GM10847 (cell line): Measurements from ENCODE around the gene GMCL2.

Experiments
- POLR2A ChIP-seq: IDR thresholded peaks from 2 replicates; pipeline ENCODE4 v1.6.1; 2011; ENCODE audit not compliant: insufficient read length; ENCODE audit errors: extremely low read depth

The GMCL2 gene

DNA sequence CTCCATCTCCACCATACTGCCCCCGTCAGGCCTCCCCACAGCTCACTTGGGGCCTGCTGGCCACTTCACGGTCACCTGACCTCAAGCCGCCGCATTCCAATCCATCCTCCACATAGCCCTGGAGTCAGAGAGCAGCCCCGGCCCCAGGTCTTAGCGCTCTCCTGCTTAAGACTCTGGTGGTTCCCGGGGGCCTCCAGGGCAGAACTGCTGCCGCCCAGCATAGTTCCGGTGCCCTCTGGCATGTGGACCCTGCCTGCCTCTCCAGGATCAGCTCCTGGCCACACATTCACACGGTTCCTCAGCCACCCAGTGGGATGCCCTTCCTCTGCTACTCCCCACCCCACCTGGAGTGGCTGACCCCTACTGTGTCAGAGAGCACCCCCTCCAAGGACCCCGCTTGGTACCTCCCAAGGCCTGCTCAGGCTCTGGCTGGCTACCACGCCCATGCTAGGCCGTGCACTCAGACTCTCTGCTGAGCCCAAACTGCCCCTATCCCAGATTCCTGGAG is 36.7 kb upstream of the GMCL2 start:
- no peak for TF ChIP-seq POLR2A

DNA sequence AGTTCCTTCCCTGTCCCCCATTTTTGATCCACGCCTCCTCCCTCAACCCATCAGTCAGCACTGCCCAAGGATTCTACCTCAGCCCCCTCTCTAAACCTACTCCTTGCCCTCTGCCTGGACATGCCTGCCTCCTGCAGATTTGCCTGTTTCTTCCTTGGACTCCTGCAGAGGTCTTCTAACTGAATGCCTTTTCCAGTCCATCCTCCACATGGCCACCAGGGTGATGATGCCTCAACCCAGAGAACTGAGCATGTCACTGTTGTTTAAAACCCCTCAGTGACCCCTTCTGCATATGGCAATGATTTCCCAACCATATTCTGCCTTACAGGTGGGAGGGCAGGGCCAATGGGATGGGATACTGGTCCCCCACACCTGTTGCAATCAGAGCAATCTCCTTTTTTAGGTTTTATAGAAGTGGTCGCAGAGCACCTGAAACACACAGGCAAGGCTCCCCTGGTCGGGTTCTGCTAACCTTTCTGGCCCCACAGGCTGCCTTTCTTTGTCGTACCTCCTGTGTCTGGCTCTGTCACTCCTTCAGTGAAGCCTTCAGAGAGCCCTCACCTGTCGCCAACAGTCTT is 36.1 kb upstream of the GMCL2 start:
- no peak for TF ChIP-seq POLR2A

DNA sequence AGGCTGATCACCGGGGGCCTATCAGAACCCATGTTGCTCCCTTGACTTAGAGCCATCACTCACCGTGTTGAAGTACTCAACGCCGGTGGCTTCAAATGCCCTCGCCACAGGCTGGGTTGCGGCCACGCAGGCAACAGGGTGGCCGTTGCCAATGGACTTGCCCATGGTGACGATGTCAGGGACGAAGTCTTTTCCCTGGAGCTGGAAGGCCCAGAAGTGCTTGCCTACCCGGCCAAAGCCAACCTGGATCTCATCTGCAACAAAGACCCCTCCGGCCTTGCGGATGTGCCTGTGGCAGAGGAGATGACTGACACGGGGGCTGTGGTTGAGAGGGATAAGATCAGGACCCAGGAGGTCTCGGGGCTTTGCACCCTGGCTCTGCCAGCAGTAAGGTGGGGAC is 35.1 kb upstream of the GMCL2 start:
- no peak for TF ChIP-seq POLR2A

DNA sequence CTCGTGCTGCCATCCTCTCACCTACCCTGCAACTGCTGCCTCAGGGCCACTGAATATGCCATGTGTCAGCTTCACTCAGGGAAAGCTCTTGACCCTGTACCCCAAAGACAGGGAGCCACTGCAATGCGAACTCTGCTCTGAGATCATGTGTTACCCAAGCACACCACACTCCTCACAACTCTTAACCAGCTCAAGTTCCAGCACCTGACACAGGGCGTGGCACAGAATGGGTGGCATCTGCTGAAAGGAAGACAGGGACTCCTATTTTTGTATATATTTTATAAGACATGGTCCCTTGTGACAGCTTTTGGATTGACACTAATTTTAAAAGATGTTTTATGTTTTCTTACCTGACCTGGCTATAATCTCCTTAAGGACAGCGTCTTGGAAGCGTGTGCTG is 34.7 kb upstream of the GMCL2 start:
- no peak for TF ChIP-seq POLR2A

DNA sequence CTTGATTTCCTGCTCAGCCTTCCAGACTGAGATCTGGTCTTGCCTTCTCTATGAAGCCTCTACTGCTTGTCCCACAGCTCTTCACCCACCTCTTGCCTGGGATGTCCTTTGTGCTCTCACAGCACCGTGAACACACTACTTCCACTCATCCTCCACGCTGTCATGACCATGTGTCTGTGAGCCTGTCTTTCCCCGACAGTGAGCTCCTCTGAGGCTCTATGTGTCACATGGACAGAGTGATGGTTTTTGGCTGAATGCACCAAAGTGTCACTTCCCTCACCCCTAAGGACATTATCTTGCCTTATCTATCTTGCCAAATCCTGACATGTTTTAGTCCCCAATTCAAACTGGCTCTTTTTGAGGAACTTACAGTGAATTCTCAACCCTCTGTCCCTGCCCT is 34.1 kb upstream of the GMCL2 start:
- TF ChIP-seq POLR2A: no peak

DNA sequence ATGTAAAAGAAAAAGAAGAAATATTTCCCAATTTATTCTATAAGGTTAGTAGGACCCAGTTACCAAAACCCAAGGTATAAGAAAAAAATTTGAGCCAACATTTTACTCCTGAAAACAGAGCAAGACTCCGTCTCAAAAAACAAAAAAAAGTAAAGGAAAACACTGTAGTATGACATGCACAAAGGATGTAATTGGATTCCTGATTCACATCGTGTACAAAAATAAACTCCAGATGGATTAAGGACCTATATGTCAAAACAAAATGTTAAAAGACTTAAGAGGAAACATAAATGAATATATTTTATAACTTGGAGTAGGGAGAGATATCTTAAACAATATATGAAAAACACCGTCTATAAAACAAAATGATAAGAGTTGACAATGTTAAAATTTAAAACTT is 31.7 kb upstream of the GMCL2 start:
- no peak for TF ChIP-seq POLR2A

DNA sequence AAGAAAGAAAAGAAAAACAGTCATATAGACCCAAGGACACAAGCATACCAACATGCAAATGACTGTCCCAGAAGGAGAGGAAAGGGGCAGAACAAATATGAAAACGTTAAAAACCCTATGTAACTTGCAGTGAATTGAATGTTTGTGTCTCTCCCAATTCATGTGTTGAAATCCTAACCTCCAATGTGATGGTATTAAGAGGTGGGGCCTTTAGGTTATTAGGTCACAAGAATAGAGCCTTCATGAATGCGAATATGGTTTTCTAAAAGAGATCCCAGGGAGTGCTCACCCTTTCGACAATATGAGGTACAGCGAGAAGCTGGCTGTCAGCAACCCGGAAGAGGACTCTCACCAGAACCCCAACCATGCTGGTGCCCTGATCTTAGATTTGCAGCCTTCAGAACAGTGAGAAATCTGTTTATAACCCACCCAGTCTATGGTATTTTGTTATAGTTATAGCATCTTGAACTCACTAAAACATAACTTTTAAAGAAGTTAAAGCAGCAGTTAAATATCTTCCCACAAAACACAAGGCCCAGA is 31.1 kb upstream of the GMCL2 start:
- TF ChIP-seq POLR2A: no peak

DNA sequence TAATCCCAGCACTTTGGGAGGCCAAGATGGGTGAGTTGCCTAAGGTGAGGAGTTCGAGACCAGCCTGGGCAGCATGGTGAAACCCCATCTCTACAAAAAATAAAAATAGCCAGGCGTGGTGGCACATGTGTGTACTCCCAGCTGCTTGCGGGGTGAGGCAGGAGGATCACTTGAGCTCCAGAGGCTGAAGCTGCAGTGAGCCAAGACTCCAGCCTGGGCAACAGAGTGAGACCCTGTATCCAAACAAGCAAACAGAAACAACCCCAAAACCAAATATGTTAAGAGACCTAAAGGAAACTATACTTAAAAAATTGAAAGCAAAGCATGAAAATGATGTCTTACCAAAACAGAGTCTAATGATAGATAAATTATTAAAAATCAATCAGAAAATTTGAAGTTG is 29.6 kb upstream of the GMCL2 start:
- TF ChIP-seq POLR2A: no peak

DNA sequence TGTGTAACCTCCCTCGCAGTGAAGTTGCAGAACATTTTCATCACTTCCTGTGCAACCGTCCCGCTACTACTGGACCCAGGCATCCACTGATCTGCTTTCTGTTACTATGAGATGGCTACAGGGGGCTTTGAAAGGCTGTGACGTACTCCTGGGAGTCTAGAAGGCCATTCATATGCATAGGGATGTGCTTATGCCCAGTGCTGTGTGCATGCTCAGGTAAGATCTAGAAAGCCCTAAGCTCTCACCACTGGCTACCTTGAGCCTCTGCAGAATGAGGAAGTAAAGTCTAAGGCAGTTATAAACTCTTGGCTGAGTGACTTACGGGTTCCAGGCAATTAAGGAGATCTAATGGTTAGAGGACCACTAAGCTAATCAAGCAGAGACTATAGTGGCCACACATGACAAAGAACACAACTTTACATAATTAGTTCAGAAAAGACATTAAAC is 28.9 kb upstream of the GMCL2 start:
- TF ChIP-seq POLR2A: no peak

DNA sequence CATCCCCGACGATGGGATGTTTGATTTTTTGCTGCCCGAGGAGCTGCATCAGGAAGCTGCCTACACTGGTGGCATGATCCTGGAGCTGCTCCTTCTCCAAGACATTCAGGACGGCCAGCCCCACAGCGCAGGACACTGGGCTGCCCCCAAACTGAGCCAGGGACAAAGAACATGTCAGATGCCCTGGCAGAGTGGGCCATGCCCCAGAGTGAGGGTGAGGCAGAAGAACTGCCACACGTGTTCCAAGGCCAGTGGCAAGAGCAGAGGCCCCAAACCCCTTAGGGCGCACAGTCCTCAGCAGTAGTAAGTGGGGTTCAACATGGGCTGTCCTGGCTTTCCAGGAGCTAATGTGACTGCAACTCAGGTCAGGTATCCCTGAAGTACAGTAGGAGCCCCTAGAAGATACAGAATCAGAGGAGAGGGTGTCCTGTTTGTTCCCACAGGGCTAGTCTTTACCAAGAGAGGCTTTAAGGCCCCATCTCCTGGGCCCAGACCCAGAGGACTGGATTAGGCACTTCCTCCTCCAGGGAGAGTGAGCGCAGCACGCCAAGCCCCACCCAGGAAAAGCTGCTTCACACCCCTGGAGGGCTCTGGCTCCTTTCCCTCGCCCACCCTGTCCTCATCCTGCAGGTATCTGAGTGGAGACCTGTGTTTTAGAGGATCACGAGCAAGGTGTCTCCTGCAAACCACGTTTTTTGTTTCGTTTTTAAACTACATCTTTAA is 28.3 kb upstream of the GMCL2 start:
- no peak for TF ChIP-seq POLR2A

DNA sequence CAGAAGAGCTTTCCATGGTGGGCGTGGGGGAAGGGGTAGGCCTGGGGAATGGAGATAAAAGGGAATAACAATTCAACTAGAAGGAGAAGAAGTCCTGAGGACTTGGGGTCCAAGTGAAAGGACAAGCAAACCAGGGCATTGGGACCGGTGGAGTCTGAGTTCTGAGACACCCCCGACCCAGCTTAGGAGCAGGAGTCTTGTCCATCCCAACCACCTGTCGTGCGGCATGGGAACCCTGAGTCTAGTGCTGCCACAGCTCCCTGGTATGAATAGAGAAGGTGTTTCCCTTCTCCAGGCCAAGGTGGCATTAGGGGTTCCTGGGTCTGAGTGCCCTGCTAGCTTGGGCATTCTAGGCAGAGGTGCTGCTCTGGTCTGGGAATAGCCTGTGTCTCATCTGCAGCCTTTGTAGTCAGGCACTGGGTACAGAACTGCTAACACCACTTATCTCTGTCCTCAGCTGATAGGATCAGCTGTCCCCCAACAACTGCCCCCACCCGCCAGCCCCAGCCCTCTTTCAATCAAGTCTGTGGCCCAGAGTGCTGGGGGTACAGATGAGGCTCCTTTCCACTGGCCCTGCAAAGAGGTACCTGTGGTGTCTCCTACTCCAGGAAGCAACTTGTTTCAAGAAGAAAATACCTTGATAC is 27.1 kb upstream of the GMCL2 start:
- TF ChIP-seq POLR2A: no peak

DNA sequence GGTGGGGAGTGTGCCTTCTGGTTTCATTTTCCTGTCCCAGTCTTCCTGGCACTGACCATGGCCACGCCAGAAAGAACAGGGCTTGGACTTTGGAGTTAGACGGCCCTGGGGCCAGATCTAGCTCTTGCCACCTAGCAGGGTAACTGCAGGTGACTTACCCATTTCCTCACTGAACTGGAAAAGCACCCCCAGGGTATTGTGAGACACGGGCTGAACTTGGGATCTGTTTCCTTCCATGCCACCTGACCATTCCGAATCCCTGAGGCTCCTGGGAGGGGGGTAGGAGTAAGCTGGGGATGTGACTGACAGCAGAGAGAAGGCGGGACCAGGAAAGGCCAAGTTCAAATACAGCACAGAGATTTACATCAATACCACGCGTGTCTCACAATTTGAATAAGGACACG is 26.6 kb upstream of the GMCL2 start:
- no peak for TF ChIP-seq POLR2A

DNA sequence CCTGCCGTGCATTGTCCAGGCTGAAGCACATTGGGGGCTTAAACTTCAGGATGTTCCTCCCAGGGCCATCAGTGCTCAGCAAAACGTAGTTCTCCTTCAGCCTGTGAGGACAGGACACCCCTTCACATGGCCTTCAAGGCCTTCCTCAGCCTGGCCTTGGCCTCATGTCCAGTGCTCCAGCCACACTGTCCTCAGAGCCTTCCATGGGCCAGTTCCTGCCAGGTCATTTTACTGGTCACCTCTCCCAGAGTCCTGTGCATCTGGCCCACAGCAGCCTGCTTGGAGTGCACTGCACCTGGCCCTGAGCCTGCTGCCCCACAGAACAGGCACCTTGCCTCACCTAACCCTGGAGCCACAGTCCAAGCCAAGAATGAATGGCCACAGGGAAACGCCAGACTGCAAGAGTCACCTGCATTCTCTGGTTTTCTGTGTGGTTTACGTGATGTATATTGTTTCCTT is 25.9 kb upstream of the GMCL2 start:
- peak; percentile 6 for TF ChIP-seq POLR2A

DNA sequence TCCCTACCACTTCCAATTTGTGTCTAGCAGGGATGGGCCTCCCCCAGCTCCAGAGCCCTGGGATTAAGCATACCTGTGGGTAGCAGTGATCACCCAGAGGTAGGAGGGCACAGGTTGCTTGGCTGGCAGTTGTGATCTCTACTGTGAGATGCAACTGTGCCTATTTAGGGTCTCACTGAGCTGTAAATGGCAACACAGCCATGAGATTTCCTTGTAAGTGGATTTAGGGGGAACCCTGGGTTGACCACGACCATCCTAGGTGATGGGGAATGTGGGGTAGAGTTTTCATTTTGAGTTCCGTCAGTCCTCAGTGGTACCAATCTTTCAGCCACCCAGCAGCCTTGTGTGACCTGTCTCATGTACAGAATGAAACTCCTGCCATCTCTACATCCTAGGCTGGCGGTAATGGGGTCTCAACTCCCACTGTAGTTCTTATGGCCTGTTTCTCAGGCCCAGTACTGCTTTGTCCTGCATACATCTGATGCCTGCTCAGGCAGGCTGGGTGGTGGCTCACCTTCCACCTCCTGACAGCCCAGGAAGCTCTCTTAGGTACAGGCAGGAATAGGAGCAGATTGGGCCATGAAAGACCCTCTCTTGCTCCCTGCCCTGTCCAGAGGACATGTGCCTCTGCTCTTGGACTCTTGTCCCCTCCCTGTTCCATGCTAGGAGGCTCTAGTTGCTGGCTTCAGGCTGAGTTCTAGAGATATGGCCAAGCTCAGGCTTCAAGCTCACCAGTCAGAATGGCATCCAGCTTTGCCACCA is 25.3 kb upstream of the GMCL2 start:
- TF ChIP-seq POLR2A: peak; percentile 9
